ENCODE measurements around the gene HIF1AN. TPM values are rescaled to one million over a fixed set of nuclear protein-coding genes. Genes with fewer than 3 reads are reported as not detected.

The HIF1AN gene
- total RNA-seq, 1 donor from 2014 or later, result 67.3 TPM

GRCh38 chr10:100510533-100511308 is 25.0 kb upstream of the HIF1AN start:
- DNase-seq (ENCODE audit: low spot score, unreplicated experiment), result no peak
- H3K36me3 Mint-ChIP-seq (ENCODE audit: insufficient read depth), result peaks cover 5% of the 10 kb centered on the region
- H3K9me3 Mint-ChIP-seq (ENCODE audit: low read depth), result no peaks in the 10 kb centered on the region
- peaks cover 2% of the 10 kb centered on the region for H3K4me1 Mint-ChIP-seq (ENCODE audit: low read depth)
- H3K4me3 Mint-ChIP-seq (ENCODE audit: low read depth), result no peak overlapping the region
- no peak overlapping the region for H3K27ac Mint-ChIP-seq
- TF ChIP-seq, protein P1, sequence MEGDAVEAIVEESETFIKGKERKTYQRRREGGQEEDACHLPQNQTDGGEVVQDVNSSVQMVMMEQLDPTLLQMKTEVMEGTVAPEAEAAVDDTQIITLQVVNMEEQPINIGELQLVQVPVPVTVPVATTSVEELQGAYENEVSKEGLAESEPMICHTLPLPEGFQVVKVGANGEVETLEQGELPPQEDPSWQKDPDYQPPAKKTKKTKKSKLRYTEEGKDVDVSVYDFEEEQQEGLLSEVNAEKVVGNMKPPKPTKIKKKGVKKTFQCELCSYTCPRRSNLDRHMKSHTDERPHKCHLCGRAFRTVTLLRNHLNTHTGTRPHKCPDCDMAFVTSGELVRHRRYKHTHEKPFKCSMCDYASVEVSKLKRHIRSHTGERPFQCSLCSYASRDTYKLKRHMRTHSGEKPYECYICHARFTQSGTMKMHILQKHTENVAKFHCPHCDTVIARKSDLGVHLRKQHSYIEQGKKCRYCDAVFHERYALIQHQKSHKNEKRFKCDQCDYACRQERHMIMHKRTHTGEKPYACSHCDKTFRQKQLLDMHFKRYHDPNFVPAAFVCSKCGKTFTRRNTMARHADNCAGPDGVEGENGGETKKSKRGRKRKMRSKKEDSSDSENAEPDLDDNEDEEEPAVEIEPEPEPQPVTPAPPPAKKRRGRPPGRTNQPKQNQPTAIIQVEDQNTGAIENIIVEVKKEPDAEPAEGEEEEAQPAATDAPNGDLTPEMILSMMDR (IDR thresholded peaks at IDR 0.05; ENCODE audit: unreplicated experiment), result no peak
- no peaks in the 10 kb centered on the region for H3K27me3 Mint-ChIP-seq

- Mint-ChIP-seq H3K4me3 (ENCODE audit: low read depth) (no peak overlapping the region), H3K27me3 (peaks cover 21% of the 10 kb centered on the region), H3K27ac (no peak overlapping the region), H3K4me1 (ENCODE audit: low read depth) (peaks cover 3% of the 10 kb centered on the region), H3K36me3 (ENCODE audit: insufficient read depth) (peaks cover 2% of the 10 kb centered on the region), H3K9me3 (ENCODE audit: low read depth) (no peaks in the 10 kb centered on the region)
- DNase-seq (ENCODE audit: low spot score, unreplicated experiment), result no peak
- TF ChIP-seq, protein P1 (IDR thresholded peaks at IDR 0.05; ENCODE audit: unreplicated experiment), result no peak
Observed at GRCh38 chr10:100515612-100516011, 20.1 kb upstream of the HIF1AN start.

GRCh38 chr10:100516847-100517246 is 18.9 kb upstream of the HIF1AN start:
- DNase-seq (ENCODE audit: low spot score, unreplicated experiment), result no peak
- H3K4me1 Mint-ChIP-seq (ENCODE audit: low read depth), result peaks cover 3% of the 10 kb centered on the region
- peaks cover 28% of the 10 kb centered on the region for H3K27me3 Mint-ChIP-seq
- TF ChIP-seq, protein P1 (IDR thresholded peaks at IDR 0.05; ENCODE audit: unreplicated experiment), result peak; percentile 33
- H3K4me3 Mint-ChIP-seq (ENCODE audit: low read depth), result no peak overlapping the region
- no peaks in the 10 kb centered on the region for H3K9me3 Mint-ChIP-seq (ENCODE audit: low read depth)
- H3K36me3 Mint-ChIP-seq (ENCODE audit: insufficient read depth), result peaks cover 4% of the 10 kb centered on the region
- H3K27ac Mint-ChIP-seq, result no peak overlapping the region

DNA sequence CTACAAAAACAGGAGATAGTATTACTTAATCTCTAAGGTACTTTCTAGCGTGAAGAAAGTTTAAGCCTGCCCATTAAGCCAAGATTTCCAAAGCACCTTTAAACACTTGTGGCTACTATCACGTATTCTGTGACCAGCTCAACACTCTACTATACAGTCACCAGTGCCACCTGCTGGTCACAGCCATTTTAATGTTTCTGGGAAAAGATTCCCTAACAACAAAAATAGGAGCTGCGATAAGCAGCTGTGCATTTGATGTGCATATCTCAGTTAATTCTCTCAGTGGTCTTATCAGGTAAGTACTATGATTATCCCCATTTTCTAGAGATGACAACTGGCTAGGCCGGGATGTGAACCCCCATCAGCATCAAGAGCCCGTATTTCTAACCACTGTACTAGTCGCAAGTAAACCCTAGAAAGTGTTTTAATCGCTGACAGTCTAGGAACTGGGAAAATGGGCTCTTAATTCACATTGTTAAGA is 16.9 kb upstream of the HIF1AN start:
- peaks cover 3% of the 10 kb centered on the region for H3K4me1 Mint-ChIP-seq (ENCODE audit: low read depth)
- peak; percentile 56 for DNase-seq (ENCODE audit: low spot score, unreplicated experiment)
- no peak overlapping the region for H3K27ac Mint-ChIP-seq
- H3K36me3 Mint-ChIP-seq (ENCODE audit: insufficient read depth), result peaks cover 8% of the 10 kb centered on the region
- H3K4me3 Mint-ChIP-seq (ENCODE audit: low read depth), result peak overlapping the region; percentile 85
- peaks cover 28% of the 10 kb centered on the region for H3K27me3 Mint-ChIP-seq
- H3K9me3 Mint-ChIP-seq (ENCODE audit: low read depth), result no peaks in the 10 kb centered on the region
- TF ChIP-seq, protein P1 (IDR thresholded peaks at IDR 0.05; ENCODE audit: unreplicated experiment), result peak; percentile 78

GRCh38 chr10:100519311-100520051 is 16.3 kb upstream of the HIF1AN start, which contains the start of gene SEC31B:
TSS of gene SEC31B (minus strand) at chr10:100519861. CDS start at chr10:100516952, 2,909 bp downstream.
- TF ChIP-seq, protein P1 (IDR thresholded peaks at IDR 0.05; ENCODE audit: unreplicated experiment), result no peak
- peaks cover 28% of the 10 kb centered on the region for H3K27me3 Mint-ChIP-seq
- DNase-seq (ENCODE audit: low spot score, unreplicated experiment), result peak; percentile 37
- H3K9me3 Mint-ChIP-seq (ENCODE audit: low read depth), result no peaks in the 10 kb centered on the region
- H3K4me3 Mint-ChIP-seq (ENCODE audit: low read depth), result peak within 1 kb of the TSS; percentile 85
- H3K36me3 Mint-ChIP-seq (ENCODE audit: insufficient read depth), result peaks cover 9% of the 10 kb centered on the region
- peaks cover 3% of the 10 kb centered on the region for H3K4me1 Mint-ChIP-seq (ENCODE audit: low read depth)
- no peak within 1 kb of the TSS for H3K27ac Mint-ChIP-seq

Data from progenitor cell of endocrine pancreas (in vitro differentiated cells).